Stimulated activated CD4-positive, alpha-beta T cell treated with anti-CD3 and anti-CD28 coated beads, Interleukin-15, amount 100 ng/mL, for 24 hours (primary cell): Measurements from ENCODE around the gene ATAD1.

Experiments
- DNase-seq: peaks from one replicate; pipeline ENCODE4 v3.0.0-alpha.2; 2020

The ATAD1 gene

GRCh38 chr10:87799860-87800259 is 18.2 kb downstream of the ATAD1 start:
- DNase-seq: no peak

- no peak for DNase-seq
Measured at GRCh38 chr10:87798082-87798481, 19.9 kb downstream of the ATAD1 start.

- no peak for DNase-seq
Measured at GRCh38 chr10:87794285-87794684, 23.7 kb downstream of the ATAD1 start.

- no peak for DNase-seq
Measured at GRCh38 chr10:87790185-87790584, 27.8 kb downstream of the ATAD1 start.

- DNase-seq: no peak
Measured at GRCh38 chr10:87786421-87786820, 31.6 kb downstream of the ATAD1 start.

GRCh38 chr10:87782721-87783120 is 35.3 kb downstream of the ATAD1 start:
- no peak for DNase-seq

GRCh38 chr10:87781545-87781944 is 36.5 kb downstream of the ATAD1 start:
- DNase-seq: no peak

GRCh38 chr10:87776328-87776727 is 41.7 kb downstream of the ATAD1 start:
- no peak for DNase-seq

- DNase-seq: no peak
Measured at GRCh38 chr10:87775766-87776165, 42.3 kb downstream of the ATAD1 start.

- DNase-seq: no peak
Measured at GRCh38 chr10:87771871-87772500, 46.0 kb downstream of the ATAD1 start.

- DNase-seq: no peak
Measured at GRCh38 chr10:87767253-87767652, 50.8 kb downstream of the ATAD1 start.

GRCh38 chr10:87765666-87766376 is 52.2 kb downstream of the ATAD1 start:
- no peak for DNase-seq

GRCh38 chr10:87764072-87764934 is 53.7 kb downstream of the ATAD1 start:
- no peak for DNase-seq

GRCh38 chr10:87763086-87763861 is 54.8 kb downstream of the ATAD1 start:
- DNase-seq: no peak

- DNase-seq: peak; percentile 65
Measured at GRCh38 chr10:87761892-87762291, 56.1 kb downstream of the ATAD1 start.

GRCh38 chr10:87761153-87761552 is 56.9 kb downstream of the ATAD1 start:
- DNase-seq: no peak

GRCh38 chr10:87760195-87760905 is 57.7 kb downstream of the ATAD1 start:
- DNase-seq: no peak

- no peak for DNase-seq
Measured at GRCh38 chr10:87759551-87759950, 58.5 kb downstream of the ATAD1 start.

GRCh38 chr10:87757685-87758084 is 60.3 kb downstream of the ATAD1 start:
- no peak for DNase-seq

- no peak for DNase-seq
Measured at GRCh38 chr10:87753995-87754866, 63.8 kb downstream of the ATAD1 start.

GRCh38 chr10:87752566-87752965 is 65.5 kb downstream of the ATAD1 start:
- no peak for DNase-seq
